Colonic mucosa (tissue), 4 donors: ENCODE results near the gene ZFP91. TPM values are rescaled to one million over a fixed set of nuclear protein-coding genes. Genes with fewer than 3 reads are reported as not detected.

Source experiments
- DNase-seq: peaks from one replicate; pipeline ENCODE4 v3.0.0-alpha.2; 2020
- H3K27ac ChIP-seq: fragments of 200-600 bp; one replicate; pipeline ENCODE4 v1.8.0; 2021
- H3K27me3 ChIP-seq: fragments of 200-600 bp; one replicate; pipeline ENCODE4 v1.8.0; 2021
- H3K36me3 ChIP-seq: fragments of 200-600 bp; one replicate; pipeline ENCODE4 v1.8.0; 2021
- H3K4me1 ChIP-seq: fragments of 200-600 bp; one replicate; pipeline ENCODE4 v1.8.0; 2021; ENCODE audit warnings: mild to moderate bottlenecking
- H3K4me3 ChIP-seq: fragments of 200-600 bp; one replicate; pipeline ENCODE4 v1.8.0; 2021
- H3K9ac ChIP-seq, 2 donors: one replicate each; pipeline ENCODE4 v1.7.0; 2013; ENCODE audit warnings: control low read depth in 2 of 2, low read depth in 2 of 2, low read length in 2 of 2
- H3K9me3 ChIP-seq: fragments of 200-600 bp; one replicate; pipeline ENCODE4 v1.8.0; 2021
- CTCF ChIP-seq: fragments of 200-600 bp; IDR thresholded peaks from one replicate; pipeline ENCODE4 v1.8.0; 2022; ENCODE audit warnings: antibody characterized with exemption, mild to moderate bottlenecking
- intact Hi-C: fragments of 100-400 bp; cut with DNase I; formaldehyde crosslinking; loops from one replicate; pipeline ENCODE4 v1.14.1; 2022
- total RNA-seq, 2 donors: library from RNA; stranded (reverse); fragmentation: NEBNext Ultra II Directional in 1 of 2; extraction: Animal tissue kit (Norgen Biotek cat#: 25700) in 1 of 2; gene quantifications; one replicate each; pipeline ENCODE4 v1.2.1, GENCODE V29; 2021
- donor health status: healthy.
- donor health status: DM: no; HTN: no; CAD: no.
- donor health status: DM: no; HTN: no; CAD: no.

The ZFP91 gene
- total RNA-seq, 2 donors from 2014 or later: 60.9 to 92.0 TPM

DNA sequence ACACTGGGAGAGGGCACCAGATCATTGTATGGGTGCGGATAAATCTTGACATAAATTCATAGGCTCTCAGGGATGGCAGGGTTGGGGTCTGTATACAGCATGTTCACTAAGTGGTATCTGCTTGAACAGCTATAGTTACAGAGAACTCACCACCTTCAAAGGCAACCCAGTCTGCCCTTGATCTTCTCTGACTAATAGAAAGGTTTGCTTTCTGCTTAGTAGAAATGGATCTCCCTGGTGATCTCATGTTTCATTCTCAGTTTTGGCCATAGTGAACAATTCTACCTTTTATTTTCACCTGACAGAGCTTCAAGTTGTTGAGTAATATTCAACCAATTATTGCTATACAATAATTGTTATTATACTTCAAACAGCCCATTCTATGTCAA, 76.0 kb downstream of the ZFP91 start:
- Histone ChIP-seq H3K9me3 (no peaks in the 10 kb centered on the region), H3K27ac (no peak overlapping the region), H3K36me3 (no peaks in the 10 kb centered on the region), H3K4me1 (no peaks in the 10 kb centered on the region), H3K27me3 (no peaks in the 10 kb centered on the region), H3K4me3 (no peak overlapping the region), H3K9ac (no peak overlapping the region)
- TF ChIP-seq CTCF: no peak
- intact Hi-C loops: loop anchor here (10.0 kb wide), 1 partner anchor 240 kb away; no protein-coding TSS in a partner anchor
- no peak for DNase-seq

DNA sequence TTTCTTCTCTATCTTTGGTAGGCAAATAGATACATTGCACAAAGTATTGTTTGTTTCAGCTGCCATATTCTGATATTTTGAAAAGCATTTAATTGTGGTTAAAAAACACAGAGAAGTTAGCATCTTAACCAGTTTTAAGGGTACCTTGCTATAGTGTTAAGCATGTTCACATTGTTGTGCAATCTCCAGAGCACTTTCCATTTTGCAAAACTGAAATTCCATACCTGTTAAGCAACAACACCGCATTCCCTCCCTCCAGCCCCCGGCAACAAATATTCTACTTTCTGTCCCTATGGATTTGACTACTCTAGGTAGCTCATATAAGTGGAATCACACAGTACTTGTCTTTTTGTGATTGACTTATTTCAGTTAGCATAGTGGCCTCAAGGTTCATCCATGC, 77.5 kb downstream of the ZFP91 start:
- intact Hi-C loops: loop anchor here (10.0 kb wide), 1 partner anchor 238 kb away; no protein-coding TSS in a partner anchor
- TF ChIP-seq CTCF: no peak
- no peak overlapping the region for H3K27ac ChIP-seq

GRCh38 chr11:58658623-58659022, 79.8 kb downstream of the ZFP91 start:
- intact Hi-C loops: loop anchor here (10.0 kb wide), 1 partner anchor 236 kb away; no protein-coding TSS in a partner anchor
- TF ChIP-seq CTCF: no peak
- H3K4me1 ChIP-seq: no peaks in the 10 kb centered on the region
- DNase-seq: no peak
- H3K4me3 ChIP-seq: no peak overlapping the region
- H3K9ac ChIP-seq: no peak overlapping the region
- H3K9me3 ChIP-seq: no peaks in the 10 kb centered on the region
- H3K27ac ChIP-seq: no peak overlapping the region
- H3K36me3 ChIP-seq: no peaks in the 10 kb centered on the region
- no peaks in the 10 kb centered on the region for H3K27me3 ChIP-seq

More for the DNA sequence above, 77.5 kb downstream of the ZFP91 start:
- Histone ChIP-seq H3K27me3 (no peaks in the 10 kb centered on the region), H3K9ac (no peak overlapping the region), H3K4me1 (no peaks in the 10 kb centered on the region), H3K4me3 (no peak overlapping the region), H3K36me3 (no peaks in the 10 kb centered on the region), H3K9me3 (no peaks in the 10 kb centered on the region)
- no peak for DNase-seq

DNA sequence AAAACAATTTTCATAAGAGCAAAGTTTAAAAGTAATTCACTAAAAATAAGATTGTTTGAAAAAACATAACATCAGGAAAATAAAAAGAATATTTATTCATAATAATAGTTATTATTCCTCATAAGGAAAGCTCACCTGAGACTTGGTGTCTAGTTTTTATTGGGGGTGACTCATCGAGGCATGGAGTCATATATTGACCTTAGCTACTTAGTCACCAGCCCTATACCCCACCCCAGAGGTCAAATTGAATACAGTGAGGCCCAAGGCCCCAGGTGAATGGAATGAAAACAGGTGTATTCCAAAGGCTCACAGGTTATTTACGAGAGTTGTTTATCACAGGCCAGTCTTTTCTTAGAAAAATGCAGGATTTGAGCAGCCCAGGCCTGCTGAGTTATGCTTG, 80.5 kb downstream of the ZFP91 start:
- TF ChIP-seq CTCF: no peak
- intact Hi-C loops: loop anchor here (10.0 kb wide), 1 partner anchor 235 kb away; no protein-coding TSS in a partner anchor
- Histone ChIP-seq H3K27me3 (no peaks in the 10 kb centered on the region), H3K27ac (no peak overlapping the region), H3K4me3 (no peak overlapping the region), H3K4me1 (no peaks in the 10 kb centered on the region), H3K9me3 (no peaks in the 10 kb centered on the region), H3K36me3 (no peaks in the 10 kb centered on the region), H3K9ac (no peak overlapping the region)
- DNase-seq: no peak

- Histone ChIP-seq H3K36me3 (no peaks in the 10 kb centered on the region), H3K27me3 (no peaks in the 10 kb centered on the region), H3K4me1 (no peaks in the 10 kb centered on the region), H3K9me3 (no peaks in the 10 kb centered on the region), H3K27ac (no peak overlapping the region), H3K4me3 (no peak overlapping the region), H3K9ac (no peak overlapping the region)
- no peak for TF ChIP-seq CTCF
- DNase-seq: no peak
- intact Hi-C loops: loop anchor here (10.0 kb wide), 1 partner anchor 235 kb away; no protein-coding TSS in a partner anchor
These were observed 81.2 kb downstream of the ZFP91 start for GRCh38 chr11:58659910-58660570.

Other genes with a start within 250 kb of the ZFP91 start
- not detected for gene OR5B17, start 220.0 kb upstream of the ZFP91 start, total RNA-seq
- gene OR5B3, start 172.2 kb upstream of the ZFP91 start, total RNA-seq: not detected
- not detected for gene OR5B2, start 150.9 kb upstream of the ZFP91 start, total RNA-seq
- gene OR5B12, start 136.8 kb upstream of the ZFP91 start, total RNA-seq: not detected
- not detected for gene OR5B21, start 71.0 kb upstream of the ZFP91 start, total RNA-seq
- 1 to 10 TPM; 7.8 to 10.0 TPM for gene LPXN, start 3.2 kb upstream of the ZFP91 start, total RNA-seq
- gene CNTF, start 43.6 kb downstream of the ZFP91 start, total RNA-seq: 1 to 10 TPM; 1.8 to 2.1 TPM
- gene GLYAT, start 152.9 kb downstream of the ZFP91 start, total RNA-seq: not detected